Putamen (tissue), 1 donor: ENCODE measurements around the gene NPAS1.
"Not testable (repeated sequence)": the region's sequence is repeated elsewhere in the genome, so short reads cannot be mapped to it uniquely, and the experiment has no call there.

Experiments
- DNase-seq: peaks from one replicate; pipeline ENCODE4 v3.0.0-alpha.2; 2016; ENCODE audit warnings: low spot score

NPAS1 gene

GRCh38 chr19:46990991-46991676 lies 28.5 kb upstream of the NPAS1 start:
- DNase-seq, result peak; percentile 88

GRCh38 chr19:46992699-46993535 lies 26.7 kb upstream of the NPAS1 start:
- no peak for DNase-seq

GRCh38 chr19:46993622-46994021 lies 26.0 kb upstream of the NPAS1 start:
- DNase-seq, result no peak

GRCh38 chr19:46994141-46994686 lies 25.4 kb upstream of the NPAS1 start:
- DNase-seq, result no peak

- no peak for DNase-seq
Measured at GRCh38 chr19:46995492-46995891, 24.1 kb upstream of the NPAS1 start.

GRCh38 chr19:46998445-46999125 lies 21.1 kb upstream of the NPAS1 start:
- no peak for DNase-seq

- DNase-seq, result no peak
Measured at GRCh38 chr19:46999377-46999776, 20.3 kb upstream of the NPAS1 start.

- DNase-seq, result no peak
Measured at GRCh38 chr19:46999878-47000277, 19.8 kb upstream of the NPAS1 start.

GRCh38 chr19:47000373-47000772 lies 19.3 kb upstream of the NPAS1 start:
- no peak for DNase-seq

GRCh38 chr19:47001584-47001983 lies 18.1 kb upstream of the NPAS1 start:
- DNase-seq, result no peak

GRCh38 chr19:47002106-47002766 lies 17.4 kb upstream of the NPAS1 start:
- DNase-seq, result no peak

GRCh38 chr19:47002853-47003610 lies 16.6 kb upstream of the NPAS1 start:
- DNase-seq, result no peak

- DNase-seq, result no peak
Measured at GRCh38 chr19:47003611-47004465, 15.8 kb upstream of the NPAS1 start.

GRCh38 chr19:47005164-47005641 lies 14.4 kb upstream of the NPAS1 start:
- DNase-seq, result no peak

GRCh38 chr19:47005873-47006272 lies 13.8 kb upstream of the NPAS1 start:
- no peak for DNase-seq

- no peak for DNase-seq
Measured at GRCh38 chr19:47006496-47006895, 13.1 kb upstream of the NPAS1 start.

GRCh38 chr19:47010549-47010948 lies 9.1 kb upstream of the NPAS1 start:
- DNase-seq, result not testable (repeated sequence)

- DNase-seq, result no peak
Measured at GRCh38 chr19:47012617-47013016, 7.0 kb upstream of the NPAS1 start.

- peak; percentile 61 for DNase-seq
Measured at GRCh38 chr19:47013041-47013517, 6.6 kb upstream of the NPAS1 start.

GRCh38 chr19:47018923-47019322 lies 714 bp upstream of the NPAS1 start:
- no peak for DNase-seq
